Measurements from ENCODE around the gene AFF3.

DNA sequence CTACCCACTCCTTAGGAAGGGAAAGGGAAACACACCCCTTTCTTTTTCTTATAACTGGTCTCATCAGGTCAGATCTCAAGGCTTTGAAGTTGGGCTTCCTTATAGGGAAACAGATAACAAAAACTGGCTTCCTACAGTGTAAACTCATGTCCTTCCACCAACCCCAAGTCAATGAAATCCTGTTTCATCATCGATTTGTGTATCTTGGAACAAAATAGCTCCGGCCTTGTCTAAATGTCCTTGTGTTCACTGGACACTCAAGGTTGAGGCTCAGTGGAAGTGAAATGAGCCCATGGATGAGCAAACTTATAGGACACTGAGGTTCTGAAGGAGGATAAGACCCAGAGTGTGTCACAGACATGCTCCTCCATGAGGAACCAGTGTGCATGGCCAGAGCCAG, 496.4 kb downstream of the AFF3 start:
- TF ChIP-seq, protein P1, sequence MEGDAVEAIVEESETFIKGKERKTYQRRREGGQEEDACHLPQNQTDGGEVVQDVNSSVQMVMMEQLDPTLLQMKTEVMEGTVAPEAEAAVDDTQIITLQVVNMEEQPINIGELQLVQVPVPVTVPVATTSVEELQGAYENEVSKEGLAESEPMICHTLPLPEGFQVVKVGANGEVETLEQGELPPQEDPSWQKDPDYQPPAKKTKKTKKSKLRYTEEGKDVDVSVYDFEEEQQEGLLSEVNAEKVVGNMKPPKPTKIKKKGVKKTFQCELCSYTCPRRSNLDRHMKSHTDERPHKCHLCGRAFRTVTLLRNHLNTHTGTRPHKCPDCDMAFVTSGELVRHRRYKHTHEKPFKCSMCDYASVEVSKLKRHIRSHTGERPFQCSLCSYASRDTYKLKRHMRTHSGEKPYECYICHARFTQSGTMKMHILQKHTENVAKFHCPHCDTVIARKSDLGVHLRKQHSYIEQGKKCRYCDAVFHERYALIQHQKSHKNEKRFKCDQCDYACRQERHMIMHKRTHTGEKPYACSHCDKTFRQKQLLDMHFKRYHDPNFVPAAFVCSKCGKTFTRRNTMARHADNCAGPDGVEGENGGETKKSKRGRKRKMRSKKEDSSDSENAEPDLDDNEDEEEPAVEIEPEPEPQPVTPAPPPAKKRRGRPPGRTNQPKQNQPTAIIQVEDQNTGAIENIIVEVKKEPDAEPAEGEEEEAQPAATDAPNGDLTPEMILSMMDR (IDR thresholded peaks at IDR 0.05) = no peak
- TF ChIP-seq POLR2A (IDR thresholded peaks at IDR 0.05) = no peak
- TF ChIP-seq EP300 (IDR thresholded peaks at IDR 0.05) = no peak

Measured in stomach (tissue), 4 donors.